Tibial nerve (tissue), 4 donors: Measurements from ENCODE around the gene ACKR2.

Experiments
- EP300 ChIP-seq, 2 donors: sonication (generic); formaldehyde crosslinking; IDR thresholded peaks; one replicate each; pipeline ENCODE4 v1.6.1; 2017; ENCODE audit warnings: antibody characterized with exemption in 2 of 2, mild to moderate bottlenecking in 1 of 2
- POLR2A ChIP-seq, 2 donors: fragments of 450-650 bp; IDR thresholded peaks; one replicate each; pipeline ENCODE4 v1.6.1; 2017; ENCODE audit warnings: antibody characterized with exemption in 2 of 2, mild to moderate bottlenecking in 2 of 2, moderate library complexity in 2 of 2
- TF ChIP-seq, protein P1 (sequence below), 5 experiments: fragments of 200-600 bp in 3 of 5; fragments of 450-650 bp in 2 of 5; sonication (generic) in 3 of 5; IDR thresholded peaks; one replicate each; pipeline ENCODE4 v1.5.1; 2016 to 2019; ENCODE audit warnings: antibody characterized with exemption in 5 of 5, mild to moderate bottlenecking in 3 of 5, moderate library complexity in 2 of 5

DNA sequence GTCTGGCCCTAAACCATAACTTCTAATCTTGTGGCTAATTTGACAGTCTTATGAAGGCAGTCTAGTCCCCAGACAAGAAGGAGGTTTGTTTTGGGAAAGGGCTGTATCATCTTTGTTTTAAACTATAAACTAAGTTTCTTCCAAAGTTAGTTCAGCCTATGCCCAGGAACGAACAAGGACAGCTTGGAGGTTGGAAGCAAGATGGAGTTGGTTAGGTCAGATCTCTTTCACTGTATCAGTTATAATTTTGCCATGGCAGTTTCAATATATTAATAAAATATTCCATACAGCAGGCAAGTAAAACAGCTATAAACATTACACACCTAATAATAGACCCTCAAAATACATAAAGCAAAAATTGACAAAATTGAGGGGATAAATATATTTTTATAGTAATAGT is 83.6 kb downstream of the ACKR2 start:
- TF ChIP-seq, protein P1, sequence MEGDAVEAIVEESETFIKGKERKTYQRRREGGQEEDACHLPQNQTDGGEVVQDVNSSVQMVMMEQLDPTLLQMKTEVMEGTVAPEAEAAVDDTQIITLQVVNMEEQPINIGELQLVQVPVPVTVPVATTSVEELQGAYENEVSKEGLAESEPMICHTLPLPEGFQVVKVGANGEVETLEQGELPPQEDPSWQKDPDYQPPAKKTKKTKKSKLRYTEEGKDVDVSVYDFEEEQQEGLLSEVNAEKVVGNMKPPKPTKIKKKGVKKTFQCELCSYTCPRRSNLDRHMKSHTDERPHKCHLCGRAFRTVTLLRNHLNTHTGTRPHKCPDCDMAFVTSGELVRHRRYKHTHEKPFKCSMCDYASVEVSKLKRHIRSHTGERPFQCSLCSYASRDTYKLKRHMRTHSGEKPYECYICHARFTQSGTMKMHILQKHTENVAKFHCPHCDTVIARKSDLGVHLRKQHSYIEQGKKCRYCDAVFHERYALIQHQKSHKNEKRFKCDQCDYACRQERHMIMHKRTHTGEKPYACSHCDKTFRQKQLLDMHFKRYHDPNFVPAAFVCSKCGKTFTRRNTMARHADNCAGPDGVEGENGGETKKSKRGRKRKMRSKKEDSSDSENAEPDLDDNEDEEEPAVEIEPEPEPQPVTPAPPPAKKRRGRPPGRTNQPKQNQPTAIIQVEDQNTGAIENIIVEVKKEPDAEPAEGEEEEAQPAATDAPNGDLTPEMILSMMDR (IDR thresholded peaks at IDR 0.05) = no peak
- TF ChIP-seq POLR2A (IDR thresholded peaks at IDR 0.05) (no peak), EP300 (IDR thresholded peaks at IDR 0.05) (no peak)
